Mammary epithelial cell (primary cell): Measurements from ENCODE around the gene ADCY4.

Source experiments
- EZH2 ChIP-seq: IDR thresholded peaks from 2 replicates; pipeline ENCODE4 v1.6.1; 2012; ENCODE audit warnings: low read length, inconsistent platforms, borderline replicate concordance
- TF ChIP-seq, protein P1 (sequence below), 2 donors: IDR thresholded peaks in 1 of 2; conservative IDR thresholded peaks in 1 of 2; 2 replicates each; pipeline ENCODE4 v1.5.1; 2011 to 2012; ENCODE audit warnings: inconsistent platforms in 2 of 2, low read length in 2 of 2, mild to moderate bottlenecking in 2 of 2, control low read depth in 1 of 2, low read depth in 1 of 2; ENCODE audit not compliant: insufficient read depth in 1 of 2; ENCODE audit errors: extremely low read depth in 1 of 2

DNA sequence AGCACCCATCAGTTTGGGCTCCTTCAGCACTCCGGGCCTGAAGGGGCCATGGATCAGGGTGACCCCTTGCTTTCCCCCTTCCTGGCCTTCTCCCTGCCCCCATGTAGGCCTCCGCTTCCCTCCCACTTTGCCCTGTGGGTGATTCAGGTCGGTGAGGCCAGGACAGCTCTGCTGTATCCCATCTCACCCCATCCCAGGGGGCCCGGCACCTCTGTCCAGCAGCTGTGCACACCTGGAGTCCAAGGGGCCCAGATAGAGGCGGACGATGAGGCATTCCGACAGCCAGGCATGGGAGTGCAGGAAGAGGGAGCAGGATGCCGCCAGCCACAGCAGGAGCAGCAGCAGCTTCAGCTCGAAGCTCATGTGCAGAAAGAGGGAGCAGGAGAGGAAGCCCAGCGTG is 12.2 kb downstream of the ADCY4 start:
- TF ChIP-seq, protein P1, sequence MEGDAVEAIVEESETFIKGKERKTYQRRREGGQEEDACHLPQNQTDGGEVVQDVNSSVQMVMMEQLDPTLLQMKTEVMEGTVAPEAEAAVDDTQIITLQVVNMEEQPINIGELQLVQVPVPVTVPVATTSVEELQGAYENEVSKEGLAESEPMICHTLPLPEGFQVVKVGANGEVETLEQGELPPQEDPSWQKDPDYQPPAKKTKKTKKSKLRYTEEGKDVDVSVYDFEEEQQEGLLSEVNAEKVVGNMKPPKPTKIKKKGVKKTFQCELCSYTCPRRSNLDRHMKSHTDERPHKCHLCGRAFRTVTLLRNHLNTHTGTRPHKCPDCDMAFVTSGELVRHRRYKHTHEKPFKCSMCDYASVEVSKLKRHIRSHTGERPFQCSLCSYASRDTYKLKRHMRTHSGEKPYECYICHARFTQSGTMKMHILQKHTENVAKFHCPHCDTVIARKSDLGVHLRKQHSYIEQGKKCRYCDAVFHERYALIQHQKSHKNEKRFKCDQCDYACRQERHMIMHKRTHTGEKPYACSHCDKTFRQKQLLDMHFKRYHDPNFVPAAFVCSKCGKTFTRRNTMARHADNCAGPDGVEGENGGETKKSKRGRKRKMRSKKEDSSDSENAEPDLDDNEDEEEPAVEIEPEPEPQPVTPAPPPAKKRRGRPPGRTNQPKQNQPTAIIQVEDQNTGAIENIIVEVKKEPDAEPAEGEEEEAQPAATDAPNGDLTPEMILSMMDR (conservative IDR thresholded peaks at IDR 0.05 in 1 of 2, IDR thresholded peaks at IDR 0.05 in 1 of 2; ENCODE audit: extremely low read depth in 1 of 2, insufficient read depth in 1 of 2, low read depth in 1 of 2, low read length in 2 of 2): no peak
- no peak for TF ChIP-seq EZH2
